Measurements from ENCODE around the gene OR2M3. TPM values are rescaled to one million over a fixed set of nuclear protein-coding genes. Genes with fewer than 3 reads are reported as not detected.
"Not testable (repeated sequence)": the region's sequence is repeated elsewhere in the genome, so short reads cannot be mapped to it uniquely, and the experiment has no call there.

OR2M3 gene
- total and polyA plus RNA-seq, 12 donors = 0.03 to 0.04 TPM; not detected in 10

DNA sequence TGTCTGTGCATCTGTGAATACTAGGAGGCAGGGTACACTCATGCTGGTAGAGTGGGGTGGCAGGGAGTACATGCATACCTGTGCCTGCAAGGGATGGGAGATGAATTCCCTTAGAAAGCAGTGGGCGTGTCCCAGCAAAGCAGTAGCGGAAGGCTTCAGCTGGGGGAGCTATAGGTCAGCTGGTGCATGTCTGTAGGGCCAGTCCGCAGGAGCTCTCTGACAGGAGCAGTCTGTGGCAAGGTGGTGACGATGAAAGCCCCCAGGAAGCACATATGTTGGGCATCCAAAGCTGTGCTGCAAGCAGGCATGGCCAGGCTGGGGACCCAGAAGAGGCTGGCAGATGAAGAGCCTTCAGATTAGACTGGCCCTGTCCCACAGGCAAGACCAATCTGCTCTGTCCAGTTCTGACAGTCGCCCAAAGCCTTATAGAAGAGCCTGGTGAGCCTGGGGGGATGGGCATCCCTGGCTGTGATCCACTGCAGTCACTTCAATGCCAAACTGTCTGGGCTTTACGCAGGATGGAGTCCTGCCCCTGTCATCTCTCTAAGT, 32.4 kb downstream of the OR2M3 start:
- no peak for DNase-seq
- no peaks in the 10 kb centered on the region for H3K9me3 ChIP-seq (replicated peaks in 1 of 3)
- H3K27me3 ChIP-seq = no peaks in the 10 kb centered on the region
- TF ChIP-seq POLR2A (IDR thresholded peaks at IDR 0.05) (no peak), CTCF (IDR thresholded peaks at IDR 0.05) (no peak)
- no peaks in the 10 kb centered on the region for H3K4me1 ChIP-seq (replicated peaks in 1 of 2)
- no peak overlapping the region for H3K4me3 ChIP-seq
- H3K36me3 ChIP-seq (replicated peaks in 1 of 2) = no peaks in the 10 kb centered on the region
- H3K27ac ChIP-seq = no peak overlapping the region
- intact Hi-C loops (cut with DNase I) = no loop called here
- WGBS, 4 donors = 42 to 64% (median 57%) methylated on average over 4 to 6 of the region's 6 CpGs

DNA sequence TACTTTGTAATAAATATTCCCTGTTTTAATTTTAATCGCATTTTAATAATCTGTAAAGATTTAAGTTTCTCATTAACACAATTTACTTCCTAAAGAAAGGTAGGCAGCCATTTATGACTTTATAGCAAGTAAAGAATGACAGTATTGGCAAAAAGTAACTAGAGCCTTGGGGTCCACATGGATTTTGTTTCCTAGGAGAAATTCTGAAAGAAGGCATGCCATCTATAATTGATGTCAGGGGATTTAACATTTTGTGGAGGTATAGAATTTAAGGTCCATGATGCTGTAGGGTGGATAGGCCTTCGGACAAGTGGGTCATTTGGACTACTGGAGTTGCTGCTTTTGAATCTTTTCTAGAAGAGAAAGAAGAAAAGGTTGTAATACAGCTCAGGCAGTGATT, 34.1 kb downstream of the OR2M3 start, which contains the start of gene OR2M4:
Gene OR2M4, plus strand, starts transcription at position 301 of the 400 bp plus-strand sequence. CDS start 7,512 bp downstream, outside the sequence.
- H3K36me3 ChIP-seq (replicated peaks in 1 of 2) = no peaks in the 10 kb centered on the region
- no peaks in the 10 kb centered on the region for H3K9me3 ChIP-seq (replicated peaks in 1 of 3)
- TF ChIP-seq CTCF (IDR thresholded peaks at IDR 0.05) = no peak
- TF ChIP-seq POLR2A (IDR thresholded peaks at IDR 0.05) = no peak
- 52 to 79% (median 71%) methylated on average over 2 of the region's 2 CpGs for WGBS, 4 donors
- no peaks in the 10 kb centered on the region for H3K4me1 ChIP-seq (replicated peaks in 1 of 2)
- H3K4me3 ChIP-seq = no peak within 1 kb of the TSS
- no peak within 1 kb of the TSS for H3K27ac ChIP-seq
- intact Hi-C loops (cut with DNase I) = no loop called here
- no peak for DNase-seq
- H3K27me3 ChIP-seq = no peaks in the 10 kb centered on the region

- Histone ChIP-seq H3K36me3 (replicated peaks in 1 of 2) (no peaks in the 10 kb centered on the region), H3K9me3 (replicated peaks in 1 of 3) (no peaks in the 10 kb centered on the region), H3K4me1 (replicated peaks in 1 of 2) (no peaks in the 10 kb centered on the region), H3K27me3 (no peaks in the 10 kb centered on the region), H3K27ac (no peak overlapping the region), H3K4me3 (no peak overlapping the region)
- intact Hi-C loops (cut with DNase I) = no loop called here
- 86 to 91% (median 91%) methylated on average over 9 of the region's 9 CpGs for WGBS, 4 donors
- DNase-seq = no peak
- TF ChIP-seq CTCF (IDR thresholded peaks at IDR 0.05) (no peak), POLR2A (IDR thresholded peaks at IDR 0.05) (no peak)
Observed at GRCh38 chr1:248239478-248239877, 42.4 kb downstream of the OR2M3 start.

DNA sequence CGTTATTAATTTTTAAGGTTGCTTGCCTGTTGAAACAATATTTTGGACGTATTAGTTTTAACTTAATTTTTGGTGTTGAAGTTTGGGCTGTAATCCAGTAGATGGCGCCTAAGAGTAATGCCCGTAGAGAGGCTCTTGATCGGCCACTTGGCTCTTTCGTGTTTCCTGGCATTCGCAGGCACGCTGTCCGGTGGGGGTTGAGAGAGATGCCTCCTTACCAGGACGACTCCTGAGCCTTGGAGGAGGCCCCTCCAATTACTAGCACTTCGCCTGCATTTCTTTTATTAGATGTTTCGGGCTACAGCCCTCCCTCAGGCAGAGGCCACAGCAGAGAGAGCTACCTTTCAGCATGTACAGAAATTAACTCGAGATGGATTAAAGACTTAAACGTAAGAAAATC, 46.1 kb downstream of the OR2M3 start:
- TF ChIP-seq POLR2A (IDR thresholded peaks at IDR 0.05) (no peak), CTCF (IDR thresholded peaks at IDR 0.05) (peak in 4 of 6 experiments; percentile 29 to 57 (median 36))
- 8 to 10% (median 9%) methylated on average over 14 of the region's 14 CpGs for WGBS, 4 donors
- intact Hi-C loops (cut with DNase I) = no loop called here
- Histone ChIP-seq H3K4me1 (replicated peaks in 1 of 2) (no peaks in the 10 kb centered on the region), H3K27ac (no peak overlapping the region), H3K36me3 (replicated peaks in 1 of 2) (no peaks in the 10 kb centered on the region), H3K27me3 (no peaks in the 10 kb centered on the region), H3K4me3 (no peak overlapping the region), H3K9me3 (replicated peaks in 1 of 3) (no peaks in the 10 kb centered on the region)
- DNase-seq = peak in 4 of 7 donors; percentile 19 to 27 (median 24)

- H3K27ac ChIP-seq; H3K36me3 ChIP-seq (replicated peaks in 1 of 2); H3K9me3 ChIP-seq (replicated peaks in 1 of 3); H3K4me3 ChIP-seq; H3K4me1 ChIP-seq (replicated peaks in 1 of 2); H3K27me3 ChIP-seq; DNase-seq; intact Hi-C loops (cut with DNase I): not testable (repeated sequence)
- WGBS, 4 donors = 65 to 76% (median 70%) methylated on average over 1 of the region's 1 CpG
Observed at GRCh38 chr1:248259309-248259708, 62.2 kb downstream of the OR2M3 start.
